Mesothelial cell of epicardium (in vitro differentiated cells): Measurements from ENCODE around the gene GLO1. TPM values are rescaled to one million over a fixed set of nuclear protein-coding genes. Genes with fewer than 3 reads are reported as not detected.
A peak's percentile ranks its signal among the peaks of the same experiment; 100 is the strongest.

ENCODE experiments used
- DNase-seq, 2 experiments: peaks; one replicate each; pipeline ENCODE4 v3.0.0; 2021; ENCODE audit warnings: low spot score in 2 of 2; ENCODE audit not compliant: unreplicated experiment in 2 of 2
- H3K27ac Mint-ChIP-seq: 2 replicates; pipeline ENCODE4 v1.8.0; 2021; ENCODE audit warnings: mixed read lengths
- H3K27me3 Mint-ChIP-seq: 2 replicates; pipeline ENCODE4 v1.8.0; 2021; ENCODE audit warnings: low read depth, mixed read lengths
- H3K36me3 Mint-ChIP-seq: 2 replicates; pipeline ENCODE4 v1.8.0; 2021; ENCODE audit warnings: mixed read lengths
- H3K4me1 Mint-ChIP-seq: 2 replicates; pipeline ENCODE4 v1.8.0; 2021; ENCODE audit warnings: mixed read lengths
- H3K4me3 Mint-ChIP-seq: 2 replicates; pipeline ENCODE4 v1.8.0; 2021; ENCODE audit warnings: mild to moderate bottlenecking, moderate library complexity, mixed read lengths
- H3K9me3 Mint-ChIP-seq: 2 replicates; pipeline ENCODE4 v1.8.0; 2021; ENCODE audit warnings: mixed read lengths
- CTCF ChIP-seq: fragments of 200-600 bp; sonication (generic); IDR thresholded peaks from one replicate; pipeline ENCODE4 v1.5.0; 2021; ENCODE audit warnings: antibody characterized with exemption; ENCODE audit not compliant: unreplicated experiment
- total RNA-seq: library from RNA; stranded (reverse); gene quantifications from 3 replicates; pipeline ENCODE4 v1.2.1, GENCODE V29; 2021

Gene GLO1
- 86.2 to 90.4 TPM (median 89.5 TPM) in 3 replicates for total RNA-seq

GRCh38 chr6:38702558-38703397 lies at the start of gene GLO1:
TSS of gene GLO1 (minus strand) at chr6:38703145. CDS start at chr6:38703054, 91 bp downstream.
- H3K27ac Mint-ChIP-seq = peak within 1 kb of the TSS; percentile 93
- no peak for TF ChIP-seq CTCF

GRCh38 chr6:38750968-38751615 lies 48.1 kb upstream of the GLO1 start:
- no peak for DNase-seq
- H3K27me3 Mint-ChIP-seq = peaks cover 3% of the 10 kb centered on the region
- H3K4me3 Mint-ChIP-seq = no peak overlapping the region
- H3K36me3 Mint-ChIP-seq = no peaks in the 10 kb centered on the region
- TF ChIP-seq CTCF = no peak
- H3K9me3 Mint-ChIP-seq = no peaks in the 10 kb centered on the region
- peaks cover 11% of the 10 kb centered on the region for H3K4me1 Mint-ChIP-seq
- no peak overlapping the region for H3K27ac Mint-ChIP-seq

More at GRCh38 chr6:38702558-38703397, at the start of gene GLO1:
- H3K4me1 Mint-ChIP-seq = peaks cover 18% of the 10 kb centered on the region
- H3K27me3 Mint-ChIP-seq = peaks cover 7% of the 10 kb centered on the region
- peaks cover 36% of the 10 kb centered on the region for H3K36me3 Mint-ChIP-seq
- peak; percentile 94 for DNase-seq
- peak within 1 kb of the TSS; percentile 77 for H3K4me3 Mint-ChIP-seq
- H3K9me3 Mint-ChIP-seq = peaks cover 28% of the 10 kb centered on the region

- no peaks in the 10 kb centered on the region for H3K4me1 Mint-ChIP-seq
- H3K9me3 Mint-ChIP-seq = no peaks in the 10 kb centered on the region
- no peak overlapping the region for H3K4me3 Mint-ChIP-seq
These were observed 46.5 kb upstream of the GLO1 start for GRCh38 chr6:38749473-38749872.

DNA sequence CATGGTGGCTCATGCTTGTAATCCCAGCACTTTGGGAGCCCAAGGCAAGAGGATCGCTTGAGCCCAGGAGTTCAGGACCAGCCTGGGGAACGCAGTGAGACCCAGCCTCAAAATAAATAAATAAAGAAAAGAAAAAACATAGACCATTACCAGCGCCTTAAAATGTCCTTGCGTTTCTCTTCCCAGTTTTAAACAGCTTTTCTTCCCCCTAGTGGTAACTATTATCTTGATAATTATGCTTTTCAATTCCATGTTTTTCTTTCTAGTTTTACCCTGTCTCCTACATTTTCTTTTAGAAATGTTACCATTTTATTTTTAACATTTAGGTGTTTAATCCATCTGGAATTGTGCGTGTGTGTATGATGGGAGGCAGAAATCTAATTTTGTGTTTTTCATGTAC lies 36.6 kb upstream of the GLO1 start:
- Mint-ChIP-seq H3K4me3 (no peak overlapping the region), H3K27ac (no peak overlapping the region), H3K4me1 (no peaks in the 10 kb centered on the region), H3K27me3 (peaks cover 35% of the 10 kb centered on the region), H3K36me3 (peaks cover 3% of the 10 kb centered on the region), H3K9me3 (peaks cover 13% of the 10 kb centered on the region)
- no peak for TF ChIP-seq CTCF
- no peak for DNase-seq

More at GRCh38 chr6:38749473-38749872, 46.5 kb upstream of the GLO1 start:
- TF ChIP-seq CTCF = no peak
- DNase-seq = no peak
- Mint-ChIP-seq H3K27me3 (peaks cover 3% of the 10 kb centered on the region), H3K36me3 (no peaks in the 10 kb centered on the region), H3K27ac (no peak overlapping the region)

DNA sequence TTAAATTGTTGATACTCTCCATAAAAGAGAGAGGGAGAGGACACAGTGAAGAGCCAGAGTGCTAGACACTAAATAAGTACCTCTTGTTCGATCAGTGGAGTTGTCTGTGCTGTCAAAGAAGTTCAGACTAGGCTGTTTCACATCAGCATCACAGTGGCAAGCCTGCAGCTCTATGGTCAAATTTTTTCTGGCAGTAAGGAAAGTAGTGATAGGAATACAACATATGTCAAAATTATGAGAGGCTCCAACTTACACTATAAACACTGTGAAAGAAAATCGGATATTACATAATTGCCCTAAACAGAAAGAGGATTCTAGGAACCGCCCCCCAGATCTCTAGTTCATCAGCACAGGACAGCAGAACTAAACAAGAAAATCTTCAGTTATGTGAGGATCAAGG lies 35.3 kb upstream of the GLO1 start:
- Mint-ChIP-seq H3K9me3 (peaks cover 13% of the 10 kb centered on the region), H3K27ac (no peak overlapping the region), H3K27me3 (peaks cover 30% of the 10 kb centered on the region), H3K4me1 (no peaks in the 10 kb centered on the region), H3K4me3 (no peak overlapping the region), H3K36me3 (peaks cover 3% of the 10 kb centered on the region)
- DNase-seq = no peak
- TF ChIP-seq CTCF = no peak
